ENCODE measurements around the gene SIPA1L3.

SIPA1L3 gene

DNA sequence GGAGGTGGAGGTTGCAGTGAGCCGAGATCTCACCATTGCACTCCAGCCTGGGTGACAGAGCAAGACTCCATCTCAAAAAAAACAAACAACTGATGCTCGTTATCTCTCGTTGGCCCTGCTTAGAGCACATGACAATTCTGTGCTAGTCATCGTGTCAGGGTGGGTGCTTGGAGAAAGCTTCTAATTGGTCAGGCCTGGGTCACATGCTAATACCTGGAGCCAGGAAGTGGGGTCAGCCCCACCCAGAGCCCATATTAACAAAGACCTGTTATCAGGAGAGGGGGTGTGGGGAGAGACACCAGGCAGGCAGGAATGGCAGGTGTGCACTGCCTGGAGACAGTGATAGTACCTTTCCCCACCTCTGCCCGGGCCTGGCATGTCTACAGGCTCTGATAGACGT is 232.1 kb downstream of the SIPA1L3 start:
- no peak for DNase-seq (ENCODE audit: low read depth)
- TF ChIP-seq, protein P1, sequence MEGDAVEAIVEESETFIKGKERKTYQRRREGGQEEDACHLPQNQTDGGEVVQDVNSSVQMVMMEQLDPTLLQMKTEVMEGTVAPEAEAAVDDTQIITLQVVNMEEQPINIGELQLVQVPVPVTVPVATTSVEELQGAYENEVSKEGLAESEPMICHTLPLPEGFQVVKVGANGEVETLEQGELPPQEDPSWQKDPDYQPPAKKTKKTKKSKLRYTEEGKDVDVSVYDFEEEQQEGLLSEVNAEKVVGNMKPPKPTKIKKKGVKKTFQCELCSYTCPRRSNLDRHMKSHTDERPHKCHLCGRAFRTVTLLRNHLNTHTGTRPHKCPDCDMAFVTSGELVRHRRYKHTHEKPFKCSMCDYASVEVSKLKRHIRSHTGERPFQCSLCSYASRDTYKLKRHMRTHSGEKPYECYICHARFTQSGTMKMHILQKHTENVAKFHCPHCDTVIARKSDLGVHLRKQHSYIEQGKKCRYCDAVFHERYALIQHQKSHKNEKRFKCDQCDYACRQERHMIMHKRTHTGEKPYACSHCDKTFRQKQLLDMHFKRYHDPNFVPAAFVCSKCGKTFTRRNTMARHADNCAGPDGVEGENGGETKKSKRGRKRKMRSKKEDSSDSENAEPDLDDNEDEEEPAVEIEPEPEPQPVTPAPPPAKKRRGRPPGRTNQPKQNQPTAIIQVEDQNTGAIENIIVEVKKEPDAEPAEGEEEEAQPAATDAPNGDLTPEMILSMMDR (conservative IDR thresholded peaks at IDR 0.05; ENCODE audit: control insufficient read depth, insufficient read depth, low read depth, low read length) = no peak
- no peak overlapping the region for H3K4me3 ChIP-seq (ENCODE audit: control insufficient read depth, low read depth, low read length)

DNA sequence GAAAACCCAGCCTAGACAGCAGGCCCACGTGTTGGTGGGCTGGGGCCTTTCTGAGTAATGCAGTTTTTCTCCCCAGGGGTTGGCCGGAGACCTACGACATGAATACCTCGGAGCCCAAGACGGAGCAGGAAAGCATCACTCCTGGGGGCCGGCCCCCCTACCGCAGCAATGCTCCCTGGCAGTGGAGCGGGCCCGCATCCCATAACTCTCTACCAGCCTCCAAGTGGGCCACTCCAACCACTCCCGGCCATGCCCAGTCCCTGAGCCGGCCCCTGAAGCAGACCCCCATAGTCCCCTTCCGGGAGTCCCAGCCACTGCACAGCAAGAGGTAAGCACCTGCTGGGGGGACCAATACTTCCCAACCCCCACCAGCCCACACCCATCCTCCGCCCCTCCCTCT is 234.1 kb downstream of the SIPA1L3 start:
- TF ChIP-seq, protein P1 (conservative IDR thresholded peaks at IDR 0.05; ENCODE audit: control insufficient read depth, insufficient read depth, low read depth, low read length) = no peak

DNA sequence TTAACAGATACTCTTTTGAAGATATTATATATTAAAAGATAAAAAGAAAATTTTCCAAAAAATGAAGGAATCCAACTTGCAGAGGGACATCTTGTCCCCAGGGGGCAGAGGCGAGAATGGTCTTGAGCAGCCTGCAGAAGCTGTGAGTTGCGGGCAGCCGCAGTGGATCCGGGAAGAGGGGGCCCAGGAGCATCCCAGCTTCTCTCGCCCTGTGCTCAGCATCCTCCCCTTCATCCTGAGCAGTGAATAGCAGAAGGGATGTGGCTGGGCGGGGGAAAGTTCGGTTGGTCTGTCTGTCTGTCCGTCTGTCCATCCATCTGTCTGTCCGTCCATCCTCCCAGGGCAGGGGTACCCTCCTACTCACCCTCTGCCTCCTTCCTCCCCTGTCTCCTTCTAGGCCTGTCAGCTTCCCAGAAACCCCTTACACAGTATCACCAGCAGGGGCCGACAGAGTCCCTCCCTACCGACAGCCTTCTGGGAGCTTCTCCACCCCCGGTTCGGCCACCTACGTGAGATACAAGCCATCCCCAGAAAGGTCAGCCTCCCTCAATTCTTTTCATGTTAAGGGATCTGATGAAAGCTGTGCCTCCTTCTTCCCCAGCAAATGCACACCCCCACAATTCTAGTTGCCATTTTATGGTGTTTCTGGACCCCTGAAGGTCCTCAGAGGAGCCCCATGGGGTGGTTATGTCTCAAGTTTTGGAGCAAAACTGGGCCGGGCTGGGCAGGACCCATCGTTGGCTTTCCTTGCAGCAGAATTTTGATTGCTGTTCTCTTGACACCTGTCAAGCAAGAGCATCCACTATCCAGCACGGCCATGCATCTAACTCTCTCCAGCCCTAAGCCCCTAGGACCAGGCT is 235.4 kb downstream of the SIPA1L3 start:
- DNase-seq (ENCODE audit: low read depth) = peak; percentile 51
- TF ChIP-seq, protein P1 (conservative IDR thresholded peaks at IDR 0.05; ENCODE audit: control insufficient read depth, insufficient read depth, low read depth, low read length) = peak; percentile 89
- no peak overlapping the region for H3K4me3 ChIP-seq (ENCODE audit: control insufficient read depth, low read depth, low read length)

More for the DNA sequence above, 234.1 kb downstream of the SIPA1L3 start:
- H3K4me3 ChIP-seq (ENCODE audit: control insufficient read depth, low read depth, low read length) = no peak overlapping the region
- DNase-seq (ENCODE audit: low read depth) = no peak

DNA sequence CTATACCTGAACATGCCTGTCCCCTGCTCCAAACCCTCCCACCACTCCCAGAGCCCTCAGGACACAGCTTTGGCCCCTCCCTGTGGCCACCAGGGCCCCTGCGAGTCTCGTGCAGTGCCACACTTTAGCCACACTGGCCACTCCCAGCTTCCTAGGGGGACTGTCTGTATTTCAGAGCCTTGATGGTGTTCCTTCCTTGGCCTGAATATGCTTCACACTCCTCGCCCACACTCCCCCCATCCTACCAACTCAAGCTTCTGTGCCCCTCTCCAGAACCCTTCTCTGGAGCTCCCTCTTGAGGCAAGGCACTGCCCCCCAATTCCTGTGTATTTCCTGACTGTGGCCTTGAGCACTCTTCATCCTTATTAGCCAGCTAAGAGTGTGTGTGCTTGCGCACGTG is 236.8 kb downstream of the SIPA1L3 start:
- no peak for DNase-seq (ENCODE audit: low read depth)
- TF ChIP-seq, protein P1 (conservative IDR thresholded peaks at IDR 0.05; ENCODE audit: control insufficient read depth, insufficient read depth, low read depth, low read length) = no peak
- H3K4me3 ChIP-seq (ENCODE audit: control insufficient read depth, low read depth, low read length) = no peak overlapping the region

DNA sequence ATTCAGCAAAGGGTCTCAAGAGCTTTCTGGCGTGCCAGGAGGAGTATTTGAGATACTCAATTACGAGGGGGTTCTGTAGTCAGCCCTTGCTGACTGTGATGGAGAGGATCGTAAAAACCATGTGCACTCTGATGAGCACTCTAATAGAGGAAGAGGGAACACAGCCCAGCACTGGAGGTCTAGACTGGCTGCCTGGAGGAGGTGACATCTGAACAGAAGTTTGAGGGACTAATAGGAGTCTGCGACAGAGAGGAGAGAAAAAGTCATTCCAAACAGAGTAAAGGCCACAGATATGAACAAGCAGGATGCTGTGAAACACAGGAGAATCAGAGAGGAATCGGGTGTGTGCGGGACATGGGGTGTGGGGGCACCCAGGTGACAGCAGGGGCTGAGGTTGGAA is 237.7 kb downstream of the SIPA1L3 start:
- TF ChIP-seq, protein P1 (conservative IDR thresholded peaks at IDR 0.05; ENCODE audit: control insufficient read depth, insufficient read depth, low read depth, low read length) = no peak
- no peak for DNase-seq (ENCODE audit: low read depth)

DNA sequence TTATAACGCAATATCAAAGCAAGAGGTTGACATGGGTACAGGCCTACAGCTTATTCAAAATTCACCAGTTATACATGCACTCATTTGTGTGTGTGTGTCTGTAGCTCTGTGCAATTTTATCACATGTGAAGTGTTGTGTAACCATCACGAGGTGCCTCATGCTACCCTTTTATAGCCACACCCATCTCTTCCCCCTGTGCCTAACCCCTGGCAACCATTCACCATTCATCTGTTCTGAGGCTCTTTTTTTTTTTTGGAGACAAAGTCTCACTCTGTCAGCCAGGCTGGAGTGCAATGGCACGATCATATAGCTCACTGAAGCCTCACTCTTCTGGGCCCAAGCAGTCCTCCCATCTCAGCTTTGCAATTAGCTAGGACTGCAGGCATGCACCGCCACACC is 238.6 kb downstream of the SIPA1L3 start:
- TF ChIP-seq, protein P1 (conservative IDR thresholded peaks at IDR 0.05; ENCODE audit: control insufficient read depth, insufficient read depth, low read depth, low read length) = no peak
- H3K4me3 ChIP-seq (ENCODE audit: control insufficient read depth, low read depth, low read length) = no peak overlapping the region
- DNase-seq (ENCODE audit: low read depth) = peak; percentile 53

More for the DNA sequence above, 237.7 kb downstream of the SIPA1L3 start:
- no peak overlapping the region for H3K4me3 ChIP-seq (ENCODE audit: control insufficient read depth, low read depth, low read length)

All from fibroblast of mammary gland (primary cell).